Left forelimb (tissue), 1 donor: ENCODE data around the gene ADPRM.

ENCODE experiments used
- DNase-seq: peaks from one replicate; pipeline ENCODE4 v3.0.0-alpha.2; 2018; ENCODE audit warnings: low spot score

The ADPRM gene

DNA sequence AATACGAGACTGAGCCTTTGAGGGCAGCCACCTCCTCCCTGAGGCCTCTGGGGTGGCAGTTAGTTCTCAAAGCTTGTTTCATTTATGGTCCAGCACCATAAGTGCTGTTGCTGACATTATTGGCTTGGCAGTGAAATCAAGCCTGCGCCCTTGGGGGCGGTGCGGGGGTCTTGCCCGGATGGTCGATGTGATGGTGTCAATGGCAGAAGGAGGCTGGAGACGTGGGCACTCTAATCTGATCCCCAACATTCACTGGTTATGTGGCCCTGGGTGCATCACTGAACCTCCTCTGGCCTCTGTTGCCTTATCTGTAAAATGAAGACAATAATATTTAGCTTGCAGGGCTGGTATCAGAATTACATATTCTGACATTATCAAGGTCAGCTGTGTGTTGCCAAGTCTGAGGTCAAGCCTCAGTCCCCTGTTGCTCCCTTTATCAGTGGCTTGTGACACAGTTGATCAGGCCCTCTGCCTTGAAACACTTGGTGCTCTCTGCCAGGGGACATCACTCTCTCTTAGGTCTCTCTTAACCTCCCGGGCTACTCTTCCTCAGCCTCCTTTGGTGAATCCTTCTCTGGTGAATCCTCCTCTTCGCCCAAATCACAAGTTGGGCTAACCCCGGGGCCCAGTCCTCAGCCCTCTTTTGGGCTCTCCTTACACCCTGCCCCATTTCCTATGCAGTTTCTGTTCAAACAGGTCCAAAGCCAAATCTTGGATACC, 44.2 kb downstream of the ADPRM start:
- no peak for DNase-seq

DNA sequence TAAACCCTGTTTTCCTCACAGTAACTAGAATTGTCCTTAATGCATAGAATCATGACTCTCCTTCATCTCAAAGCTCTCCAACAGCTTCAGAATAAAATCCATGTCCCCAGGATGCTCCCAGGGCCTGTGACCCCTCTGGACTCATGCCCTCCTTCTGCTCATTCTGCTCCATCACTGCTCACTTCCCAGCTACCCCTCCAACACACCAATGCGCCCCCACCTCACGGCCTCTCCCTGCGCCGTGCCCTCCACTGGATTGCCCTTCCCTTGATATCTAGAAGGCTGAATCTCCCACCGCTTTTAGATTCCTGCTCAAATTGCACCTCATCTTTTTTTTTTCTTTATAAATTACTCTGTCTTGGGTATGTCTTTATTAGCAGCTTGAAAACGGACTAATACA, 45.0 kb downstream of the ADPRM start:
- no peak for DNase-seq

DNA sequence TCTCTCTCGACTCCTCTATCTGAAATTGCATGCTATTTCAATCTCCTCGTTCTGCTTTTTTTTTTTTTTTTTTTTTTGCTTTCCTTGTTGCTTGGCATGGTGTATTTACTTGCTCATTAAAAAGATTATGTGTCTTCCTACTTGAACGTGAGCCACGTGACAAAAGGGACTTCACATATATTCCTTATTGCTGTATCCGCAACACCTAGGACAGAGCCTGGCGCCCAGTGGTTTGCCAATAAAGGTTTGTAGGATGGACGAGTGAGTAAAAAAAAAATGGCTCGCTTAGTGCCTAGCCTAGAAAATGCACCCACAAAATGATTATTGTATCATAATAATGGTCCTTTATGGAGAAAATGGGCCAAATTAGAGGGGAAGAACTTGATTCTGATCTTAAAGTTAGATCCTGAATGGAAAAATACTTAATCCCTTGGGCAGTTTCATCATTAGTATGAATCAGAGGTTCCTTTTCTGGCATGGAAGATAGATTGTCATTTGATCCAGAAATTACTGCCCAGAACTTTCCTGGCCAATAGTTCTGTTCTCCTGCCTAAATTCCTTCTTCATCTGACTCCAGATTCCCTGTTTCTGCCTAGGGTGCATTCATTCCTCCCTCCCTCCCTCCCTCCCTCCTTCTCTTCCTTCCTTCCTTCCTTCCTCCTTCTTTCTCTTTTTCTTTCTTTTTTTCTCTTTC, 46.1 kb downstream of the ADPRM start:
- no peak for DNase-seq

DNA sequence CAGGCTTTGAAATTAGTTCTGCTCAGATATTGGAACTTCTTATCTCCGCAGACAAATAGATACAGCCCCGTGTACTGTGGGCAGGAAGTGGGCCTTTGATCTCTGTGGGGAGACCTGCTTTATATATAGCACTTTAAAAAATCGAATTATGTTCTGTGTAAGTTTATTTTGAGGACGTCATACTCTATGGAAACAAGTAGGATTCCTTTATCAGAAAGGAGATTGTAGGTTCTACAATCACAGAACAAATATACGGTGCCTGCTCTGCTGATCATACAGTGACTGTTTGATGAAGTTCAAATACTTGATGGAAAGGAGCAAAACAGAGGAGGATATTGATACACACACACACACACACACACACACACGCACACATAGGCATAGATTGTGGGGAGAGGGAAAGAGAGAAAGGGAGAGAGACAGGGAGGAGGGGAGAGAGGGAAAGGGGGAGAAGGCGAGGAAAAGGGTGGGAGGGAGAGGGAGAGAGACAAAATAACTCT, 47.2 kb downstream of the ADPRM start:
- no peak for DNase-seq

DNA sequence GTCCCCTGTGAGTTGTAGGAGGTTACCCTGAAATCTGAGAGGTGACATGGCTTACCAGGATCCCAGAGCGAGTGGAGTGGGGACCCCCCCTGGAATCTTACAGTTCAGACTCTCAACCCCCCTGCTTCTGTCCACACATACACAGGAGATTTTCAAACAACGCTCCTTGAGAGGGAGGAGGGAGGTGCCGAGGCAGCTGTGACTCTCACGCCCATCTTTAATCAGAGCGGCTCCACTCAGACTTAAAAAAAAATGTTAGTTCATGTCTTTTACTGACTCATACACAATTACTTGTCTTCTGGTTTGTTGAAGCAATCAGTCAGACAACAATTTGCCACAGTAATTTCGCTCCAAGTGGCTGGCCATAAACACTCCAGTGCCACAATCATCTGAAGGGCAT, 47.8 kb downstream of the ADPRM start:
- no peak for DNase-seq

DNA sequence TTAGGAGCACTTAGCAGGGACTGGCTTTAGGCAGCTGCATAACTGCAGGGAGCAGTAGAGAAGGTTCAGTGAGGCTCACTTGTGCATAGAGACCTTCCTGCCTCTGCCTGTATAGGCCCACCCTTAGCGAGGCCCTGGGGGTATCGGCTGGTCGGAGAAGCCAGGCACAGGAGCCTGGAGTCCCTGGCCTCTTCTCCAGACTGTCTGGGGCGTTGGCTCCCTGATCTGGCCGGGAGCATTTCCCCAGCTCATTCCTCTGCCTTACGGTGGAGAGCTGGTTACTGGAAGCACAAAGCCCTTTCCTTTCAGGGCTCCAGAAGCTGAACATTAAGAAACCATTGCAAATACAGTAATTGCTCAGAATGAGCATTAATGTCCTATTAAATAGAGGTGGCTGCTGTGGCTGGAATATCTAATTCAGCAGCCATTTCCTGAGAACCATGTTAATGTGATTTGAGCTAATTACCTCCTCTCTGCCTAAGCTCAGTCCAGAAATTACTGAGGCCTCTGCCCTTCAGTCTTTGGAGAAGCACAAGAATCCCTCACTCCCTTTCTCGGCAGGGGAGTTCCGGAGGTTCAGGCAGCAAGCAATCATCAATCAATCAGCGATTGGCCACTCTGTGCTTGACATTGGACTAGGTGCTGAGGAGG, 51.3 kb downstream of the ADPRM start:
- DNase-seq, result no peak

DNA sequence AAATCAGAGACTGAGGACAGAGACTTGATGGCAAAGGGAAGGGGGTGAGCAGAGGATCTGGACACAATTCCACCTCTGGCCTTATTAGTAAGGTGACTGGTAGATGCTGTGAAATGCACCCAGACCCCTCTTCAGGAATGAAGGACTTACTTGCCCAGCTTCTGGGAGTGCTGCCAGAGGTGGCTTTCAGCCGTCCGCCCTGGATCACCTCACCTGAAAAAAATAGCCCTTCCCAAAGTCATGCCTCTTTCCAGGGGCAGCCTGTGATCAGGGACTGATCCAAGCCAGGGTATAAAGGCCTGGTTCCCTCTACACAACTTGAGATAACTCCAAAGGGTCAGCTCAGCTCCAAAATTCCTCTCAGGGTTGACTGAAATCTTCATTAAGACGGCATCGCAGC, 52.8 kb downstream of the ADPRM start:
- DNase-seq, result no peak

DNA sequence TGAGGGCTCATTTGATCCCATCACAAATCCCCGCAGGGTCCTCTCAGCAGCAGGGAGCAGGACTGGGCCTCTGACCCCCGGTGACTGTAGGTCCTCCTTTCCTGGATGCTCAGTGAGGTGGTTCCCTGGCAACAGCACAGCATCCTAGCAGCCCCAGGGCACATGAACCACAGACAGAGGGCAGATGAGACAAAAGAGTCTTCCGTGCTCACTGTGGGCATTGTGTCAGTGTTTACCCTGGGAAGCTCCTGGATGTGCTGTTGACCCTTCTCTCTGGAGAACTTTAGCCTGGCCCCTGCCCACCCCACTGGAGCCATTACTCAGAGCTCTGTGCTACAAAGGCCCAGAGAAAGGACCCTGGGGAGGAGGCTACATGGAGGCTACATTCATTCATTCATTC, 54.2 kb downstream of the ADPRM start:
- no peak for DNase-seq

DNA sequence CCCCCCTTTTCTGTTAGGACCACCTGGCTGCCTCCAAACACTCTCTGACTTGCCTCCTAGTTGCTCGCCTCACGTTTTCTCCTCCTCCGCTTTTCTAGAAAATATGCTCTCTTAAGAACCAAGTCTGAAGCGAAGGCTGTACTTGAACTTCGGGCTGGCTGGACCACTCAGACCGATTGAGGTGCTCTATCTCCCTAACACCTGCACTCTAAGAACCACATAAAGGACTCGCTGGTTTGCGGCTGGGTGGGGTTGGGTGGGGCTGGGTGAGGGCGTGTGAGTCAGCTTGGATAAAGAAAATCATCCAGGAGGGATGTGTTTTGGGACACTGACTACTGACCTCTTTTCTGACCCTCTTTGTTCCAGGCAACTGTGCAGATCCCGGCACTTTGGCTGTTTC, 55.3 kb downstream of the ADPRM start:
- no peak for DNase-seq

DNA sequence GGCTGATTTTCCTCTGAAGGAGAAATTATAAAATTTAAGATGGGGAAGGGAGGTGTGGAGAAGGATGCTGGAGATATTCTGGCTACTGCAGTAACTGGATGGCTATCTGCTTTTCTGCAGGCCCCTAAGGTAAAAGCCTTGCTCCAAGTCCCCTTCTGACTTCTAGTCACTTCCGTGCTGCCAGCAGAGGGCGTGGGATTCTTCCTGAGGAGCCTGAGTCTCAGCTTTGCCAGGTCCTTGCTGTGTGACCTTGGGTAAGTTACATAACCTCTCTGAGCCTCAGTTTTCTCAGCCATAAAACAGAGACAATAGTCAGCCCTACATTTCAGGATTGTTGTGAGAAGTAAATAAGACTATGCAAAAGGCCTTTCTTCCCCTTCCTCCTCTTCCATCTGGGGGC, 56.7 kb downstream of the ADPRM start:
- no peak for DNase-seq

DNA sequence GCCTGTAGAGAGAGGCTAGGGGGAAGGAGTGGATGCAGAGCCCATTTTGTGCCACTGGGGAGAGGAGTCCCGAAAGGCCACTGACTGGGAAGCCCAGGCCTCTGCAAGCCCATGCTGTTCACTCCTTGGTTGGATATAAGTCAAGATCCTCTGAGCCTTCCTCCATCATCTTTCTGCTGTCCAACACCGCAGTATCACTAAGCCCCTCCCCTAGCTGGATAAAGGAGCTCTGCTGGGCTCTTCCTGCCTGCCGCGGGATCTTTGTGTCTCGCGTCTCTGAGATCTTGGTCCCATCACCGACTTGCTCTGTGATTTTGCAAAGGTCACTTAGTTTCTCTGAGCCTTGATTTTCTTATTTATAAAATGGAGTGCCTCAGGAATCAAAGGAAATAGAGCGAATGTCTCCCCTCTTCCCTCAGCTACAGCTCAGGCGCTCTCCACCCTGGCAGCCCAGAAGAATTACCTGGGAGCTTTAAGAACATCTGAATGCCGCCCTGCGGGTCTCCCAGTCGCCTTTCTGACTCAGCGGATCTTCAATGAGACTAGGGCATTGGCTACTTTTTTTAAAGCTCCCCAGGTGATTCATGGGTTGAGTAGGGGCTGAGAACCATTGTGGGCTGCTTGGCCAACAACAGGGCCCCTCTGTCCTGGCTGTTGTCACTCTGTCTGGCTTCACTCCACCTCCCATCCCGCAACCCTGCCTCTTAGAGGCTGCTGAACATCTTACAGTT, 57.6 kb downstream of the ADPRM start:
- DNase-seq, result no peak

DNA sequence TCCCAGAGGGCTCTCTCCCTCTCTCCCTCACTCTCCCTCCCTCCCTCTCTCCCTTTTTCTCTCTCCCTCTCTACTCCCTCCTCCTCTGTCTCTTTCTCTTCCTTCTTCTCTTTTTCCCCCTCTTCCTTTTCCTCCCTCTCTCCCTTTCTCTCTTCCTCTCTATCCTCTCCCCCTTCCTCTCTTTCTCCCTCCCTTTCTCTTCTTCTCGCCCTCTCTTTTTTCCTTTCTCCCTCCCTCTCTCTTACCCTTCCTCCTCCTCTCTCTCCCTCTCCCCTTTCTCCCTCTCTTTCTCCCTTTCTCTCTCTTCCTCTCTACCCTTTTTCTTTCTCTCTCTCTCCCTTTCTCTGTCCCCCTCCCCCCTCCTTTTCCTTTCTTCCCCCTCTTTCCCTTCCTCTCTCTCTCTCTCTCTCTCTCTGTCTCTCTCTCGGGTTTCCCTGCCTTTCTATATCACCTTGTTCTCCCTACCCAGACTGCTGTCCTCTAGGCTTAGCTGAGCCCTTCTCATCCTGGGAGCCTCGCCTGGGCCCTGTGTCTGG, 58.3 kb downstream of the ADPRM start:
- no peak for DNase-seq

DNA sequence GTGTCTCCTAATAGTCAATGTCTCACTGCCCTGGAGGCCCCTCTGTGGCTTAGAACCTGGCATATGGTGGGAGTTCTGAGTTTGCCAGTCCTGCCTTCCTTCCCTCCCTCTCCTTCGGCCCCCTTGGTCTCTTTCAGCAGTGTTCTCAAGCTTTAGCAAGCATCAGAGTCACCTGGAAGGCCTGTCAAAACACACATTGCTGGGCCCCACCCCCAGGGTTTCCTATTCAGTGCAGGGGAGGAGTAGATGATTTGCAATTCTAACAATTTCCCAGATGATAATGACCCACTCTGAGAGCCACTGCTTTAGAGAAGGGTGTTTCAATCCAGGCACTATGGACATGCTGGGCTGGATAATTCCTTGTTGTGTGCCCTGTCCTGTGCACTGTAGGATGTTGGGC, 58.8 kb downstream of the ADPRM start:
- DNase-seq, result no peak

DNA sequence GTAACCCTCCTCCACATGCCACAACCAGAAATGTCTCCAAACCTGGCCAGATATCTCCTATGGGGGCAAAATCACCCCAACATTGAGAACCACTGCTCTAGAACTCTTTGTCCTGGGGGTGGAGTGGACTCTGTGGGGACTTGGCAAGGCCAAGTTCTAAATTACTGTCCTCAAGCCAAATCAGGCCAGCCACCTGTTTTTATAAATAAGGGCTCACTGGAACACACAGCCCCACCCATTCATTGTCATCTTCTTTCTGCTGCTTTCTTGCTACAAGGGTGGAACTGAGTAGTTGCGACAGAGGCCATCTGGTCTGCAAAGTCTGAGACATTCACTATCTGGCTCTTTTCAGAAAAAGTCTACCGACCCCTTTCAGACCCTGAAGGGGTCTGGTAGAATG, 59.2 kb downstream of the ADPRM start:
- no peak for DNase-seq

DNA sequence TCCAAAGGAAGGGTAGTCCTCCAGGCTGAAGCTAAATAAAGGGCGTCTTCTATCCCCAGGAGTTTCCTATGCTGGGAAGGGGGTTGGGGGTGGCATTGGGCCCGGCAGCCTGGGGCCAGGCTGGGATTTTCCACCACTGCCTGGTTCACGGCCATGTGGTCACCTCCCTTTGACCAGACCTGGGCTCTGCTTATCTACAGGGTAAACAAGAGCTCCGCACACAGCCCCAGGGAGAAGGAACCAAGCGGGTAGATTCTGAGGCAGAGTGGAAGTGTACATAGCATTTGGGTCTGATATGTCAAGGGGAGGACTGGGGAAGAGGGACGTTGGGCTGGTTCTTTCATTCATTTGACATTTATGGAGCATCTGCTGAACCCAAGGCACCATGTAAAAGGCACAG, 59.7 kb downstream of the ADPRM start:
- no peak for DNase-seq

DNA sequence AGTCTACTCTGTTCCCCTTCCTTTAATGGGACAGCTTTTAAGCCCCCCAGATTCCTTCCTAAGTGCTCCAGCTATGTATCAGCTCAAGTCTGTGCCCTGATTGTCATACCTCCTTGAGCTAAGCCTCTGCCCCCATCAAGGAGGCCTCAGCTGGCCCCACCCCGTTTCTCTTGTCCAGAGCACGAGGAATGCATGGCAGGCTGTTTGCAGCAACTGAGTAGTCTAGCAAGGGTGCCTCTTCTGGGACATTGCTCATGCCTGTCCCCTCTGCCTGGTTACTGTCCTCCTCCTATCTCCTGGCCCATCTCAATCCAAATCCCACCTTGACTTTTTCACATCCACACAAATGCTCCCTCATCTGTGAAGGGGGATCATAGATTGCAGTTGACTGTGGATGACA, 60.3 kb downstream of the ADPRM start:
- DNase-seq, result no peak

DNA sequence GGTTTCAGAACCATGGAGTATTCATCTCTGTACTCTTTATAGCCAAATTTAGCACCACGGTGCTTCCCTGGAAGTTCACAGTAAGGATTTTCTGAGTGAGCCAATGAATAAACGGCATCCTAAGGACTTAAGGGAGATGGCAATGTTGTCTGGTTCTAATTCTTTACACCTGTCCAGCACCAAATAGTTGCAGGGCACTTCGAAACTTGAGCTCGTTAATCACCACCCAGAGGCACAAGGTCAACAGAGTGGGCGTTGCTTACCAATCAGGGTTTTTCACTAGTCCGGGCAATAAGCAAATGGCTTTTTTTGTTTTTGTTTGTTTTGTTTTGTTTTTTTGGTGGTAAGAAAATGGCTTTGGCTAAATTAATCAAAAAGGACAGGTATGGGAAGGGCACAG, 60.7 kb downstream of the ADPRM start:
- DNase-seq, result no peak
